HepG2 (cell line): ENCODE measurements around the gene DHX34. TPM values are rescaled to one million over a fixed set of nuclear protein-coding genes. Genes with fewer than 3 reads are reported as not detected.

Experiments
- FIP1L1 ChIP-seq: fragments of 200-400 bp; formaldehyde crosslinking; IDR thresholded peaks from 2 replicates; pipeline ENCODE4 v1.6.1; 2018; ENCODE audit warnings: low read depth, mild to moderate bottlenecking, low read length, moderate library complexity, borderline replicate concordance; ENCODE audit not compliant: insufficient read depth
- KDM5A ChIP-seq: fragments of 200-600 bp; sonication (generic); IDR thresholded peaks from 2 replicates; pipeline ENCODE4 v1.7.0; 2018; ENCODE audit warnings: antibody characterized with exemption, mild to moderate bottlenecking, low read length, borderline replicate concordance
- MBD4 ChIP-seq: IDR thresholded peaks from 2 replicates; pipeline ENCODE4 v1.6.1; 2012; ENCODE audit warnings: low read length, inconsistent platforms, borderline replicate concordance
- MTA3 ChIP-seq: sonication (generic); formaldehyde crosslinking; IDR thresholded peaks from 2 replicates; pipeline ENCODE4 v1.4.0; 2020; ENCODE audit warnings: missing genetic modification reagents
- NCOA1 ChIP-seq: sonication (generic); formaldehyde crosslinking; IDR thresholded peaks from 2 replicates; pipeline ENCODE4 v1.9.0; 2021; ENCODE audit warnings: missing genetic modification reagents
- NFIB ChIP-seq: sonication (generic); formaldehyde crosslinking; IDR thresholded peaks from 2 replicates; pipeline ENCODE4 v1.9.0; 2021; ENCODE audit warnings: missing genetic modification reagents, mild to moderate bottlenecking, borderline replicate concordance
- POLR2A ChIP-seq, 2 experiments: IDR thresholded peaks; 2 replicates each; pipeline ENCODE4 v1.6.1; 2011; ENCODE audit warnings: low read depth in 2 of 2, low read length in 2 of 2, mild to moderate bottlenecking in 1 of 2, moderate library complexity in 1 of 2; ENCODE audit not compliant: insufficient read depth in 1 of 2
- PTBP1 ChIP-seq: fragments of 200-400 bp; formaldehyde crosslinking; IDR thresholded peaks from 2 replicates; pipeline ENCODE4 v1.6.1; 2018; ENCODE audit warnings: low read length, low read depth; ENCODE audit not compliant: poor library complexity, severe bottlenecking
- RFX3 ChIP-seq: IDR thresholded peaks from 2 replicates; pipeline ENCODE4 v1.6.1; 2016; ENCODE audit warnings: missing biosample characterization, missing genetic modification reagents
- SOX6 ChIP-seq, 2 experiments: fragments of 450-650 bp in 1 of 2; sonication (generic) in 1 of 2; formaldehyde crosslinking in 1 of 2; IDR thresholded peaks; 2 replicates each; pipeline versions ENCODE4 v1.4.0 to v1.6.1; 2017 to 2020; ENCODE audit warnings: antibody characterized with exemption in 1 of 2, mild to moderate bottlenecking in 1 of 2, missing genetic modification reagents in 1 of 2
- TMF1 ChIP-seq: sonication (generic); formaldehyde crosslinking; IDR thresholded peaks from 2 replicates; pipeline ENCODE4 v1.8.1; 2022; ENCODE audit warnings: low read depth, missing genetic modification reagents
- U2AF2 ChIP-seq: fragments of 200-400 bp; formaldehyde crosslinking; IDR thresholded peaks from 2 replicates; pipeline ENCODE4 v1.6.1; 2017; ENCODE audit warnings: low read depth, mild to moderate bottlenecking, low read length
- ZKSCAN8 ChIP-seq: IDR thresholded peaks from 2 replicates; pipeline ENCODE4 v1.6.1; 2016; ENCODE audit warnings: borderline replicate concordance, missing genetic modification reagents, missing compliant biosample characterization
- ZNF782 ChIP-seq: sonication (generic); formaldehyde crosslinking; IDR thresholded peaks from 2 replicates; pipeline ENCODE4 v1.4.0; 2020; ENCODE audit warnings: missing genetic modification reagents, mild to moderate bottlenecking, borderline replicate concordance
- ZNF891 ChIP-seq: sonication (generic); formaldehyde crosslinking; IDR thresholded peaks from 2 replicates; pipeline ENCODE4 v1.5.0; 2020; ENCODE audit warnings: mild to moderate bottlenecking, missing genetic modification reagents
- ZSCAN30 ChIP-seq: sonication (generic); formaldehyde crosslinking; IDR thresholded peaks from 2 replicates; pipeline ENCODE4 v1.5.0; 2020; ENCODE audit warnings: mild to moderate bottlenecking, missing genetic modification reagents
- polyA plus RNA-seq, 8 experiments: library from polyadenylated mRNA; depleted of rRNA in 3 of 8; stranded (reverse) in 7 of 8; unstranded in 1 of 8; fragments of >200 nt; fragmentation: Illumina TruSeq in 4 of 8; extraction: Trizol in 4 of 8; gene quantifications; 2 replicates each; pipeline versions ENCODE4 v1.2.1 to v1.2.3, GENCODE V29; 2011 to 2016; ENCODE audit warnings: low read depth in 4 of 8, missing spikeins in 1 of 8, mixed read lengths in 1 of 8; ENCODE audit not compliant: insufficient read depth in 1 of 8
- total RNA-seq, 5 experiments: library from RNA; depleted of rRNA; stranded (reverse); fragments of >200 nt; fragmentation: Illumina TruSeq; extraction: Trizol; gene quantifications; 2 replicates each; pipeline ENCODE4 v1.2.3, GENCODE V29; 2016; ENCODE audit warnings: low read depth in 1 of 5
- TF ChIP-seq, protein P1 (sequence below): sonication (generic); formaldehyde crosslinking; IDR thresholded peaks from 2 replicates; pipeline ENCODE4 v1.4.0; 2020; ENCODE audit warnings: mild to moderate bottlenecking, missing genetic modification reagents
- TF ChIP-seq, protein P2 (sequence below): IDR thresholded peaks from 2 replicates; pipeline ENCODE4 v1.4.0; 2020; ENCODE audit warnings: mild to moderate bottlenecking, missing genetic modification reagents
- TF ChIP-seq, protein P3 (sequence below): sonication (generic); formaldehyde crosslinking; IDR thresholded peaks from 2 replicates; pipeline ENCODE4 v1.4.0; 2020; ENCODE audit warnings: low read depth, mild to moderate bottlenecking, missing genetic modification reagents
- TF ChIP-seq, protein P4 (sequence below): sonication (generic); formaldehyde crosslinking; IDR thresholded peaks from 2 replicates; pipeline ENCODE4 v1.5.0; 2020; ENCODE audit warnings: mild to moderate bottlenecking, missing genetic modification reagents

DHX34 gene
- total and polyA plus RNA-seq, 2 of the 13 experiments (the other 11 are each of a cell fraction or from before 2014, with no cell fraction given) = 9.2 to 12.0 TPM

DNA sequence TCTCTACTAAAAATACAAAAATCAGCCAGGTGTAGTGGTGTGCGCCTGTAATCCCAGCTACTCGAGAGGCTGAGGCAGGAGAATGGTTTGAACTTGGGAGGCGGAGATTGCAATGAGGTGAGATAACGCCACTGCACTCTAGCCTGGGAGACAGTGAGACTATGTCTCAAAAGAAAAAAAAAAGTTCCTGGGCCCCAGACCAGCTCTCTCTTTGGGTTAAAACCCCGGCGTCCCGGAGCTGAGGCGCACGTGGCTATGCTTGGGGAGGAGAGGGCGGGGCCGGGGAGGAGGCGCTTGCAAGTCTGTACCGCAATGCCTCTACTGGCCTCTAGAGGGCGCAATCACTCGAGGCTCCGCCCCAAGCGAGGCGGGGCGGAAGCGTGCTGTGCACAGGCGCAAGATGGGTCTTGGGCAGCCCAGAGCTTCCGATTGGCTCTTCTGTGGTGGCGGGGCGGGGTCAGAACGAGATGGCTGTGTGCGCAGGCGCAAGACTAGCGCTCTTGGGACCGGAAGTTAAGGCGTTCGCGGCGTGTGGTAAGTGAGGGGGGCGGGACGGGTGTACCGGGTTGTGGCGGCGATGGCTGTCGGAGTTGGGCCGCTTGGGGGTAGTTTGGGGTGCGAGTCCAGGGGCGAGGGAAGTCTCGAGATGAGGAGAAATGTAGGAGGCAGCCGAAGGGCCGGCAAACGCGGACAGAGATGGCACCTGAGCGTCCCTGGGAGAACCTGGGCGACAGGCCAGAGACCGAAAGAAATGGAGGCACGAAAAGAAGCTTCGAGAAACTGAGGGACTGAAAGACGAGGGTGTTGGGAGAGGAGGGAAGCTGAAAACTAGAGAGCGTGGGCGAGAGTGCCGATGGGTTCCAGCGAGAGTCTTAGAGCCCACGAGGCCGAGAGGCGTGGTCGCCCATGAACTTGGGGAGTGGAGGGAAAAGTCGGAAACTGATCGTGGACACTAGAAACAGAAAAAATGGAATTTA is at the start of gene DHX34 (continued):
- TF ChIP-seq ZNF782 (CRISPR knock-in tag) (0 out of 2 replicates have a peak, but pooled peaks have one; percentile 71), FIP1L1 (0 out of 2 replicates have a peak, but pooled peaks have one; percentile 88), RFX3 (no peak), U2AF2 (no peak), PTBP1 (peak; percentile 21), POLR2A (IDR thresholded peaks at IDR 0.05; ENCODE audit: insufficient read depth in 1 of 2, low read depth in 2 of 2, low read length in 2 of 2) (peak; percentile 55 to 89; a peak in 3 of 4 replicates), SOX6 (IDR thresholded peaks at IDR 0.05) (no peak), SOX6 (CRISPR knock-in tag; IDR thresholded peaks at IDR 0.05) (peak; percentile 26; the same call in 1 of the 2 replicates), KDM5A (peak; percentile 52; the same call in 1 of the 2 replicates), MTA3 (no peak), ZNF891 (CRISPR knock-in tag) (peak; percentile 81; the same call in 1 of the 2 replicates), NFIB (CRISPR knock-in tag) (no peak), ZKSCAN8 (peak; percentile 28; the same call in 1 of the 2 replicates), TMF1 (CRISPR knock-in tag) (peak; percentile 32; the same call in 1 of the 2 replicates), NCOA1 (0 out of 2 replicates have a peak, but pooled peaks have one; percentile 25), MBD4 (no peak), ZSCAN30 (CRISPR knock-in tag) (no peak)
- TF ChIP-seq, protein P1, sequence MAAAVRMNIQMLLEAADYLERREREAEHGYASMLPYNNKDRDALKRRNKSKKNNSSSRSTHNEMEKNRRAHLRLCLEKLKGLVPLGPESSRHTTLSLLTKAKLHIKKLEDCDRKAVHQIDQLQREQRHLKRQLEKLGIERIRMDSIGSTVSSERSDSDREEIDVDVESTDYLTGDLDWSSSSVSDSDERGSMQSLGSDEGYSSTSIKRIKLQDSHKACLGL (CRISPR knock-in tag) = peak; percentile 51; the same call in 1 of the 2 replicates
- TF ChIP-seq, protein P2, sequence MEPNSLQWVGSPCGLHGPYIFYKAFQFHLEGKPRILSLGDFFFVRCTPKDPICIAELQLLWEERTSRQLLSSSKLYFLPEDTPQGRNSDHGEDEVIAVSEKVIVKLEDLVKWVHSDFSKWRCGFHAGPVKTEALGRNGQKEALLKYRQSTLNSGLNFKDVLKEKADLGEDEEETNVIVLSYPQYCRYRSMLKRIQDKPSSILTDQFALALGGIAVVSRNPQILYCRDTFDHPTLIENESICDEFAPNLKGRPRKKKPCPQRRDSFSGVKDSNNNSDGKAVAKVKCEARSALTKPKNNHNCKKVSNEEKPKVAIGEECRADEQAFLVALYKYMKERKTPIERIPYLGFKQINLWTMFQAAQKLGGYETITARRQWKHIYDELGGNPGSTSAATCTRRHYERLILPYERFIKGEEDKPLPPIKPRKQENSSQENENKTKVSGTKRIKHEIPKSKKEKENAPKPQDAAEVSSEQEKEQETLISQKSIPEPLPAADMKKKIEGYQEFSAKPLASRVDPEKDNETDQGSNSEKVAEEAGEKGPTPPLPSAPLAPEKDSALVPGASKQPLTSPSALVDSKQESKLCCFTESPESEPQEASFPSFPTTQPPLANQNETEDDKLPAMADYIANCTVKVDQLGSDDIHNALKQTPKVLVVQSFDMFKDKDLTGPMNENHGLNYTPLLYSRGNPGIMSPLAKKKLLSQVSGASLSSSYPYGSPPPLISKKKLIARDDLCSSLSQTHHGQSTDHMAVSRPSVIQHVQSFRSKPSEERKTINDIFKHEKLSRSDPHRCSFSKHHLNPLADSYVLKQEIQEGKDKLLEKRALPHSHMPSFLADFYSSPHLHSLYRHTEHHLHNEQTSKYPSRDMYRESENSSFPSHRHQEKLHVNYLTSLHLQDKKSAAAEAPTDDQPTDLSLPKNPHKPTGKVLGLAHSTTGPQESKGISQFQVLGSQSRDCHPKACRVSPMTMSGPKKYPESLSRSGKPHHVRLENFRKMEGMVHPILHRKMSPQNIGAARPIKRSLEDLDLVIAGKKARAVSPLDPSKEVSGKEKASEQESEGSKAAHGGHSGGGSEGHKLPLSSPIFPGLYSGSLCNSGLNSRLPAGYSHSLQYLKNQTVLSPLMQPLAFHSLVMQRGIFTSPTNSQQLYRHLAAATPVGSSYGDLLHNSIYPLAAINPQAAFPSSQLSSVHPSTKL (CRISPR knock-in tag) = peak; percentile 45; the same call in 1 of the 2 replicates
- TF ChIP-seq, protein P3, sequence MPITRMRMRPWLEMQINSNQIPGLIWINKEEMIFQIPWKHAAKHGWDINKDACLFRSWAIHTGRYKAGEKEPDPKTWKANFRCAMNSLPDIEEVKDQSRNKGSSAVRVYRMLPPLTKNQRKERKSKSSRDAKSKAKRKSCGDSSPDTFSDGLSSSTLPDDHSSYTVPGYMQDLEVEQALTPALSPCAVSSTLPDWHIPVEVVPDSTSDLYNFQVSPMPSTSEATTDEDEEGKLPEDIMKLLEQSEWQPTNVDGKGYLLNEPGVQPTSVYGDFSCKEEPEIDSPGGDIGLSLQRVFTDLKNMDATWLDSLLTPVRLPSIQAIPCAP (CRISPR knock-in tag) = 0 out of 2 replicates have a peak, but pooled peaks have one; percentile 48
- TF ChIP-seq, protein P4, sequence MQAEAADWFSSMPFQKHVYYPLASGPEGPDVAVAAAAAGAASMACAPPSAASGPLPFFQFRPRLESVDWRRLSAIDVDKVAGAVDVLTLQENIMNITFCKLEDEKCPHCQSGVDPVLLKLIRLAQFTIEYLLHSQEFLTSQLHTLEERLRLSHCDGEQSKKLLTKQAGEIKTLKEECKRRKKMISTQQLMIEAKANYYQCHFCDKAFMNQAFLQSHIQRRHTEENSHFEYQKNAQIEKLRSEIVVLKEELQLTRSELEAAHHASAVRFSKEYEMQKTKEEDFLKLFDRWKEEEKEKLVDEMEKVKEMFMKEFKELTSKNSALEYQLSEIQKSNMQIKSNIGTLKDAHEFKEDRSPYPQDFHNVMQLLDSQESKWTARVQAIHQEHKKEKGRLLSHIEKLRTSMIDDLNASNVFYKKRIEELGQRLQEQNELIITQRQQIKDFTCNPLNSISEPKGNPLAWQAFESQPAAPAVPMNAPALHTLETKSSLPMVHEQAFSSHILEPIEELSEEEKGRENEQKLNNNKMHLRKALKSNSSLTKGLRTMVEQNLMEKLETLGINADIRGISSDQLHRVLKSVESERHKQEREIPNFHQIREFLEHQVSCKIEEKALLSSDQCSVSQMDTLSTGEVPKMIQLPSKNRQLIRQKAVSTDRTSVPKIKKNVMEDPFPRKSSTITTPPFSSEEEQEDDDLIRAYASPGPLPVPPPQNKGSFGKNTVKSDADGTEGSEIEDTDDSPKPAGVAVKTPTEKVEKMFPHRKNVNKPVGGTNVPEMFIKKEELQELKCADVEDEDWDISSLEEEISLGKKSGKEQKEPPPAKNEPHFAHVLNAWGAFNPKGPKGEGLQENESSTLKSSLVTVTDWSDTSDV (CRISPR knock-in tag) = peak; percentile 75; the same call in 1 of the 2 replicates
